Tibial artery (tissue), 4 donors: ENCODE measurements around the gene TEKT2.

Source experiments
- DNase-seq, 2 donors: peaks; one replicate each; pipeline ENCODE4 v3.0.0-alpha.2; 2019
- H3K27ac ChIP-seq, 2 donors: fragments of 200-600 bp; sonication (generic) in 1 of 2; 1 replicate in 1 of 2; 2 replicates in 1 of 2; pipeline ENCODE4 v1.5.1; 2018 to 2019; ENCODE audit warnings: mild to moderate bottlenecking in 1 of 2
- H3K27me3 ChIP-seq, 2 donors: fragments of 200-600 bp; sonication (generic) in 1 of 2; one replicate each; pipeline versions ENCODE4 v1.5.1 to v1.6.0; 2016 to 2019
- H3K36me3 ChIP-seq, 3 donors: fragments of 200-600 bp; sonication (generic) in 2 of 3; one replicate each; pipeline ENCODE4 v1.5.1; 2016 to 2019; ENCODE audit warnings: mild to moderate bottlenecking in 2 of 3
- H3K4me1 ChIP-seq, 4 donors: fragments of 200-600 bp; sonication (generic) in 2 of 4; 1 replicate in 3 of 4; 2 replicates in 1 of 4; pipeline ENCODE4 v1.5.1; 2016 to 2019
- H3K4me3 ChIP-seq, 2 donors: fragments of 200-600 bp; sonication (generic) in 1 of 2; 1 replicate in 1 of 2; 2 replicates in 1 of 2; pipeline ENCODE4 v1.5.1; 2018 to 2019; ENCODE audit warnings: mild to moderate bottlenecking in 2 of 2
- H3K9me3 ChIP-seq, 3 donors: fragments of 200-600 bp; sonication (generic) in 1 of 3; one replicate each; pipeline ENCODE4 v1.5.1; 2016 to 2019
- intact Hi-C: fragments of 100-400 bp; cut with DNase I; formaldehyde crosslinking; loops from one replicate; pipeline ENCODE4 v1.15.0; 2023; ENCODE audit warnings: low total_unique reads
- TF ChIP-seq, protein P1 (sequence below), 2 experiments: fragments of 200-600 bp in 1 of 2; fragments of 450-650 bp in 1 of 2; IDR thresholded peaks; one replicate each; pipeline ENCODE4 v1.5.1; 2017 to 2019; ENCODE audit warnings: antibody characterized with exemption in 2 of 2, mild to moderate bottlenecking in 1 of 2, moderate library complexity in 1 of 2

TEKT2 gene

DNA sequence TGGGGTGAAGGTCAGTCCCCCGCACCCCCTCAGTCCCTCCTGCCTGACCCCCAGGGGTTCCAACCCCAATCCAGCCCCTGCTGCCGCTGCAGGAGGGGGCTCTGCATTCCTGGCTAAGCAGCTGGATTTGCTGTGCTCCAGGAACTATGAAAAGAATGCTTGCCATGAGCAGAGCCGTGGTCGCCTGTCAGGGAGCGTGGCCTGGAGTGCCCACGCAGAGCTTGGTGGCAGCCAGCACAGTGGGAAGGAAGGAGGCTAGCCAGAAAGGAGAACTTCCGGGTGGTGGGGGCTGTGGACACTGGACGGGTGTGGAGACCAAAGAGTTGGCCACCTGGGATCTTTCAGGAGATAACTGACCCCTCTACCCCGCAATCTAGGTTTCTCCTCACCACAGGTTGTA, 35.6 kb downstream of the TEKT2 start:
- Histone ChIP-seq H3K4me3 (no peak overlapping the region), H3K27me3 (no peaks in the 10 kb centered on the region), H3K4me1 (peaks cover 0 to 84% (median 61%) of the 10 kb centered on the region in 4 donors), H3K36me3 (no peaks in the 10 kb centered on the region), H3K9me3 (no peaks in the 10 kb centered on the region), H3K27ac (peak overlapping the region; percentile 73 to 93)
- DNase-seq, result no peak
- intact Hi-C loops, result no loop called here
- TF ChIP-seq, protein P1, sequence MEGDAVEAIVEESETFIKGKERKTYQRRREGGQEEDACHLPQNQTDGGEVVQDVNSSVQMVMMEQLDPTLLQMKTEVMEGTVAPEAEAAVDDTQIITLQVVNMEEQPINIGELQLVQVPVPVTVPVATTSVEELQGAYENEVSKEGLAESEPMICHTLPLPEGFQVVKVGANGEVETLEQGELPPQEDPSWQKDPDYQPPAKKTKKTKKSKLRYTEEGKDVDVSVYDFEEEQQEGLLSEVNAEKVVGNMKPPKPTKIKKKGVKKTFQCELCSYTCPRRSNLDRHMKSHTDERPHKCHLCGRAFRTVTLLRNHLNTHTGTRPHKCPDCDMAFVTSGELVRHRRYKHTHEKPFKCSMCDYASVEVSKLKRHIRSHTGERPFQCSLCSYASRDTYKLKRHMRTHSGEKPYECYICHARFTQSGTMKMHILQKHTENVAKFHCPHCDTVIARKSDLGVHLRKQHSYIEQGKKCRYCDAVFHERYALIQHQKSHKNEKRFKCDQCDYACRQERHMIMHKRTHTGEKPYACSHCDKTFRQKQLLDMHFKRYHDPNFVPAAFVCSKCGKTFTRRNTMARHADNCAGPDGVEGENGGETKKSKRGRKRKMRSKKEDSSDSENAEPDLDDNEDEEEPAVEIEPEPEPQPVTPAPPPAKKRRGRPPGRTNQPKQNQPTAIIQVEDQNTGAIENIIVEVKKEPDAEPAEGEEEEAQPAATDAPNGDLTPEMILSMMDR (IDR thresholded peaks at IDR 0.05), result no peak

DNA sequence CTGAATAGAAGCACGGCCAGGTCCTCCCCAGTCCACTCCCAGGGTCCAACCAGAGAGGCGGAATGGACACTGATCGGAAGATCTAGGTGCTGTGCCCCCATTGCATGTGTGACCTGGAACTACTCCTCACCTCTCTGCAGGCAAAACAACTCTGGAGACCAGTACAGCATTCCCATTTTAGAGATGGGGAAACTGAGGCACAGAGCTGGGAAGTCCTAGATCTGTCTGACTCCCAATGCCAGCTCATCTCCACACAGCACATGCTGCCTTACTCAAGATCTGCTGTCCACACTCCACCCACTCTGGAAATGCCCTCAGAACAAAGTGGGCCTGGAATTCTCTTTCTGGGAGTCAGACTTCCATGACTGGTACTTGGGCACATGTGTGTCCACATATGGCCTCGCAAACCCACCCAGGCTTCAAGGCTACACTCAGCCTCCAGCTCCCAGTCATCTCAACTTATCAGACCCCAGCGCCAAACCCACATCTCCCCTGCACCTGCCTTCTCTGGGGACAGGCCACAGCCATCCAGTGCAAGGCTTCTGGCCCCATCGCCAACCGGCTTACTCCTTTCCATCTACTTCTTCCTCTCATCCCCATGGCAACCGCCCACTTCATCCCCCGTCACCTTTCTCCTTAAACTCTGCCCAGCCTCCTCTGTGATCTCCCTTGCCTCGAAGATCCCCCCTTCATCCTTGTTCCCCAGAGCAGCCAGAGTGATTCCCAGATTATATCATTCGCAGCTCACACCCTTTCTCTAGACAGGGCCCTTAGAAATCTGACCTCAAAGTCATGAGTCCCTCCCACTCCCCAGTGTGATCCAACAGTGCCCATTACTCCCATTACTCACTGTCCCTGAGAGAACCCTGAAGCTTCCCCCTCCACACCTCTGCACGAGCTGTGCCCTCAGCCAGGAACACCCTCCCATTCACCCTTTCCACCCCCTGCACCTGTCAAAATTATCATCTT, 38.5 kb downstream of the TEKT2 start:
- no peaks in the 10 kb centered on the region for H3K27me3 ChIP-seq
- H3K36me3 ChIP-seq, result no peaks in the 10 kb centered on the region
- TF ChIP-seq, protein P1 (IDR thresholded peaks at IDR 0.05), result no peak
- no peak for DNase-seq
- peak overlapping the region in 1 of 2 donors; percentile 68 for H3K4me3 ChIP-seq
- H3K27ac ChIP-seq, result peak overlapping the region; percentile 91 to 93
- no peaks in the 10 kb centered on the region for H3K9me3 ChIP-seq
- H3K4me1 ChIP-seq, result peaks cover 0 to 77% (median 48%) of the 10 kb centered on the region in 4 donors
- intact Hi-C loops, result no loop called here

DNA sequence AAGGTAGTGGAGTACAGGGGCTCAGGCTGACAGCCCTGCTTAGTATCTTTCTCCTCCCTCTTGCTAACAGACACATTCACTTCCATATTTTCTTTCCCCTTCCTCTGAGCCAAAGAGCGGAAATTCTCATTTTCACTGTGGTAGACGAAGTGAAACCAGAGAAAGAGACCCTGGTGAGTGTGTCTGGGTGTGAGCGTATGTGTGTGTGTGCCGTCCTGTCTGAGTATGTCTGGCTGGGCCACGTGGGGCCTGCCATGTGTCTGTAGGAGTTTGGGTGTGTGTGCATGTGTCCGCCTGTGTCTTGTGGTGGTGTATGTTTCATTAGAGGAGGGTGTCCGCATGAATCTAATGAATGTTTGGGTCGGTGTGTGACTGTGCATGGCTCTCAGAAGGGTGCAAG, 39.5 kb downstream of the TEKT2 start:
- peak in 1 of 2 donors; percentile 50 for DNase-seq
- Histone ChIP-seq H3K4me3 (peak overlapping the region in 1 of 2 donors; percentile 68), H3K4me1 (peaks cover 0 to 68% (median 49%) of the 10 kb centered on the region in 4 donors), H3K36me3 (no peaks in the 10 kb centered on the region), H3K27ac (peak overlapping the region; percentile 90 to 91), H3K9me3 (no peaks in the 10 kb centered on the region), H3K27me3 (no peaks in the 10 kb centered on the region)
- TF ChIP-seq, protein P1 (IDR thresholded peaks at IDR 0.05), result no peak
- intact Hi-C loops, result no loop called here

DNA sequence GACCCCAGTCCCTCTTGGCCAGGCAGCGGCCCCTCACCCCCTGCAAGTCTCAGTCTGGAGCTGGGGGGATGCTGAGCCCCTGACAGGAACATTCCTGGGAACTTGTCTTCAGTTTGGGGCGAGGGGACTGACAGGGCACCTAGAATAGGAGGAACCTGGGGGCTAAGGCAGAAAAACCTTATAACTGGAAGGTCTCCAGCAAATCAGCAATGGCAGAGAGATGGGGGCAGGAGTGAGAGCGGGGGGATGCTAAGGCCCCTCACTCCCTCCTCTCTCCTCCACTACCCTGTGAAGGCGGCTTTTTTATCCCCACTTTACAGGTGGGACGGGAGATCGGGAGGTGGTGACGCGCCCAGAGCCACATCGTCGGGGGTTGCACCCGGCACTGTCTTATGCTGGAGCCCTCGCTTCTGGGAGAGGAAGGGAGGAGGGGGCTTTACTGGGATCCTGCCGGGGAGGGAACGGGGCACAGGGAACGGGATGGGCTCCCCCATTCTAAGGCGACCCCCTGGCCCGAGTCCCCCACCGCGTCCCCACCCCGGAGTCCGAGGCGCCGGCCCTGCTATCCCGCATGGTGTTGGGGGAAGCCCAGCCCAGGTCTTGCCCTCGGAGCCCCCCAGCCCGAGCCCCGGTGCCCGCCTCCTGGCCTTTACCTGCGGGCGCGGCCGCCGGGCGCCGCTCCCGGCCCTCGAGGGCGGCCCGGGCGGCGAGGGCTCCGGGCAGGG, 40.7 kb downstream of the TEKT2 start:
- intact Hi-C loops, result no loop called here
- Histone ChIP-seq H3K27ac (peak overlapping the region; percentile 90 to 91), H3K4me1 (peaks cover 0 to 61% (median 39%) of the 10 kb centered on the region in 4 donors), H3K36me3 (no peaks in the 10 kb centered on the region), H3K9me3 (no peaks in the 10 kb centered on the region), H3K27me3 (no peaks in the 10 kb centered on the region), H3K4me3 (peak overlapping the region; percentile 68 to 71)
- no peak for DNase-seq
- TF ChIP-seq, protein P1 (IDR thresholded peaks at IDR 0.05), result no peak

DNA sequence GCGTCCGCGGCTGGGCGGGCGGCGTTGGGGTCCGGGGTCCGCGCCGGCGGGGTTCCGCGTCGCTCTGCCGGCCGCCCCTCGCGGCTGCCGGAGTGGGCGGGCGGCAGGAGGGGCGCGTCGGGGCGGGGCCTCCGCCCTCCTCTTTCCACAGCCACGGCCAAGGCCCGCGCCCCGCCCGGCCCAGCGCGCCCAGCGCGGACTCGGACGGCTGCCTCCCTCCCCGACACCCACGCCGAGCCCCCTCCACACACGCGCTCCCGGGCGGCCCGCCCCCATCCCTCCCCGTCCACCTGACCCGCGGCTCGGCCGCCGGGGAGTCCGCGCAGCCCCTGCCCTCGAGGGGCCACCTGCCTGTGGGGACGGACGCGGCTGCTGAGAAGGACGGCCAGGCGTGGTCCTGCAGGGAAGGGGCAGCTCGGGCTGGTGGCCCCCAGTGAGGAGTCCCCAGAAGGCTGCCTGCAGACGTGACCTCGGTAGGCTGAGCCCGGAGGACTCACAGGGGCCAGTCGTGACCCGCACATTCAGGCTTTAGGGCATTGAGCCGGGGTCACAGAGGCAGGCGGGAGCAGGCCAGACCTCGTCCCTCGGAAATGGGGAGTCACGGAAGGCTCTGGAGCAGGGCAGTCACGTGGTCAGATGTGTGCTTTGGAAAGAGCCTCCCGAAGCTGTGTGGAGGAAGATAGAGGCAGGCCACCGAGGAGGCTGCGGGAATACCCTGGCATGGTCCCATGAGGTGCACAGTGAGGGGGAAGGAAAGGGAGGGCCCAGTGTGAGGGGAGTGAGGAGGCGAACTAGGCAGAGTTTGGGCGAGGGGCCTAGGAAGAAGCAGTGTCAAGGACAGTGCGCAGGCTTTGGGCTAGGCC, 41.5 kb downstream of the TEKT2 start, which contains the start of gene COL8A2:
TSS of gene COL8A2 (minus strand) at position 94 of the 863 bp plus-strand sequence. CDS start 24,980 bp downstream, outside the sequence.
- H3K36me3 ChIP-seq, result no peaks in the 10 kb centered on the region
- H3K27me3 ChIP-seq, result no peaks in the 10 kb centered on the region
- peak; percentile 44 to 82 for DNase-seq
- no peaks in the 10 kb centered on the region for H3K9me3 ChIP-seq
- peak within 1 kb of the TSS; percentile 90 to 91 for H3K27ac ChIP-seq
- intact Hi-C loops, result no loop called here
- peaks cover 0 to 54% (median 31%) of the 10 kb centered on the region in 4 donors for H3K4me1 ChIP-seq
- peak within 1 kb of the TSS; percentile 68 to 71 for H3K4me3 ChIP-seq
- TF ChIP-seq, protein P1 (IDR thresholded peaks at IDR 0.05), result no peak
